GM13977 (cell line): Measurements from ENCODE around the gene ALDOA.
"Not testable (repeated sequence)": the region's sequence is repeated elsewhere in the genome, so short reads cannot be mapped to it uniquely, and the experiment has no call there.

ENCODE experiments used
- DNase-seq: peaks from one replicate; pipeline ENCODE4 v3.0.0; 2012; ENCODE audit warnings: low spot score
- CTCF ChIP-seq: IDR thresholded peaks from 2 replicates; pipeline ENCODE4 v1.5.1; 2012; ENCODE audit warnings: mild to moderate bottlenecking, control low read depth; ENCODE audit not compliant: insufficient read depth; ENCODE audit errors: extremely low read depth, missing control alignments
- in situ Hi-C: fragments of 300-500 bp; cut with MboI; formaldehyde crosslinking; loops from one replicate; pipeline ENCODE4 v1.12.0; 2022; ENCODE audit warnings: low sequenced_read_pairs, low pct_unique_long_range_greater_than_20kb, mixed read lengths, inconsistent platforms; ENCODE audit not compliant: unreplicated experiment

ALDOA gene

GRCh38 chr16:30030011-30030685 is 35.4 kb upstream of the ALDOA start:
- TF ChIP-seq CTCF, result no peak

GRCh38 chr16:30030841-30031413 is 34.6 kb upstream of the ALDOA start, which contains the start of gene TLCD3B:
Gene TLCD3B (minus strand): TSS chr16:30031271. CDS start chr16:30030527, 744 bp downstream.
- DNase-seq, result no peak
- in situ Hi-C loops, result no loop called here
- no peak for TF ChIP-seq CTCF

More at GRCh38 chr16:30030011-30030685, 35.4 kb upstream of the ALDOA start:
- in situ Hi-C loops, result no loop called here
- DNase-seq, result no peak

- no peak for DNase-seq
- no peak for TF ChIP-seq CTCF
- in situ Hi-C loops, result no loop called here
Measured at GRCh38 chr16:30031477-30031918, 34.1 kb upstream of the ALDOA start.

GRCh38 chr16:30032083-30032819 is 33.3 kb upstream of the ALDOA start:
- peak; percentile 86 for TF ChIP-seq CTCF
- in situ Hi-C loops, result no loop called here
- peak; percentile 83 for DNase-seq

GRCh38 chr16:30033270-30033669 is 32.3 kb upstream of the ALDOA start:
- in situ Hi-C loops, result no loop called here
- DNase-seq, result no peak
- TF ChIP-seq CTCF, result no peak

GRCh38 chr16:30040221-30040620 is 25.3 kb upstream of the ALDOA start:
- no peak for DNase-seq
- TF ChIP-seq CTCF, result no peak
- in situ Hi-C loops, result no loop called here

GRCh38 chr16:30040690-30041089 is 24.9 kb upstream of the ALDOA start:
- DNase-seq, in situ Hi-C loops: not testable (repeated sequence)
